ENCODE results near the gene MRM2. TPM values are rescaled to one million over a fixed set of nuclear protein-coding genes. Genes with fewer than 3 reads are reported as not detected.

The MRM2 gene
- total RNA-seq, 1 donor: 21.4 TPM

DNA sequence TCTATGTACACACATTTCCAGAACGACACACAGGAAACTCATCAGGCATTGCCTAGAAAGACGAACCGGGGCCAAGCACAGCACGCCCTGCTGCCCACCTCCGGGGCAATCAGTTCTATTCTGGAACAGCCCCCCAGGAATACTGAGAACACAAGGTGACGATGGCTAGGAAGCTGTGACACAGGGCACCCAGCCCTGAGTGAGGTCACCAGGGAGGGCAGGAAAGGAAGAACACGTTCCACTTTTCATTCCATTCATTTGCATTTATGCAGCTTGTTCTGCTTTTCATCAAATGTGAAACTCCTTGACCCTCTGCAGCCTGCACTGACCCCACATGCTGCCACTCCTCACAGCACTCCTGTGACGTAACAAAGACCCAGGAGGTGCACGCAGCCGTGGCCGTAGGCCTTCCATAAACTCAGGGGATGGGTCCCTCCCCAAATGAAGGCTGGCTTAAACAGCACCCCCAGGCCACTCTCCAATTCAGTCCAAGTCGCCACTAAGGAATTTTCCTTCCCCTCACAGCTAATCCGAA lies 38.2 kb downstream of the MRM2 start:
- no peak overlapping the region for H3K27ac ChIP-seq (ENCODE audit: low read depth, low read length)
- H3K27me3 ChIP-seq (ENCODE audit: insufficient read depth, low read length): no peaks in the 10 kb centered on the region
- peaks cover 3% of the 10 kb centered on the region for H4K20me1 ChIP-seq (ENCODE audit: insufficient read depth, low read length)
- peaks cover 1% of the 10 kb centered on the region for H3K79me2 ChIP-seq (ENCODE audit: insufficient read depth, low read length)
- no peaks in the 10 kb centered on the region for H3K9me3 ChIP-seq (ENCODE audit: low read depth, low read length)
- no peak overlapping the region for H3K4me3 ChIP-seq (ENCODE audit: insufficient read depth, low read length)
- no peak overlapping the region for H3K4me2 ChIP-seq (ENCODE audit: insufficient read depth, low read length)
- no peaks in the 10 kb centered on the region for H3K4me1 ChIP-seq (ENCODE audit: insufficient read depth, low read length)
- TF ChIP-seq, protein P1, sequence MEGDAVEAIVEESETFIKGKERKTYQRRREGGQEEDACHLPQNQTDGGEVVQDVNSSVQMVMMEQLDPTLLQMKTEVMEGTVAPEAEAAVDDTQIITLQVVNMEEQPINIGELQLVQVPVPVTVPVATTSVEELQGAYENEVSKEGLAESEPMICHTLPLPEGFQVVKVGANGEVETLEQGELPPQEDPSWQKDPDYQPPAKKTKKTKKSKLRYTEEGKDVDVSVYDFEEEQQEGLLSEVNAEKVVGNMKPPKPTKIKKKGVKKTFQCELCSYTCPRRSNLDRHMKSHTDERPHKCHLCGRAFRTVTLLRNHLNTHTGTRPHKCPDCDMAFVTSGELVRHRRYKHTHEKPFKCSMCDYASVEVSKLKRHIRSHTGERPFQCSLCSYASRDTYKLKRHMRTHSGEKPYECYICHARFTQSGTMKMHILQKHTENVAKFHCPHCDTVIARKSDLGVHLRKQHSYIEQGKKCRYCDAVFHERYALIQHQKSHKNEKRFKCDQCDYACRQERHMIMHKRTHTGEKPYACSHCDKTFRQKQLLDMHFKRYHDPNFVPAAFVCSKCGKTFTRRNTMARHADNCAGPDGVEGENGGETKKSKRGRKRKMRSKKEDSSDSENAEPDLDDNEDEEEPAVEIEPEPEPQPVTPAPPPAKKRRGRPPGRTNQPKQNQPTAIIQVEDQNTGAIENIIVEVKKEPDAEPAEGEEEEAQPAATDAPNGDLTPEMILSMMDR (IDR thresholded peaks at IDR 0.05; ENCODE audit: extremely low read depth, low read depth, low read length): no peak
- H3K36me3 ChIP-seq (ENCODE audit: insufficient read depth, low read length): peaks cover 22% of the 10 kb centered on the region
- H2AFZ ChIP-seq (ENCODE audit: low read length): no peak overlapping the region
- DNase-seq (ENCODE audit: insufficient read length, low spot score, missing footprints): peak; percentile 53

DNA sequence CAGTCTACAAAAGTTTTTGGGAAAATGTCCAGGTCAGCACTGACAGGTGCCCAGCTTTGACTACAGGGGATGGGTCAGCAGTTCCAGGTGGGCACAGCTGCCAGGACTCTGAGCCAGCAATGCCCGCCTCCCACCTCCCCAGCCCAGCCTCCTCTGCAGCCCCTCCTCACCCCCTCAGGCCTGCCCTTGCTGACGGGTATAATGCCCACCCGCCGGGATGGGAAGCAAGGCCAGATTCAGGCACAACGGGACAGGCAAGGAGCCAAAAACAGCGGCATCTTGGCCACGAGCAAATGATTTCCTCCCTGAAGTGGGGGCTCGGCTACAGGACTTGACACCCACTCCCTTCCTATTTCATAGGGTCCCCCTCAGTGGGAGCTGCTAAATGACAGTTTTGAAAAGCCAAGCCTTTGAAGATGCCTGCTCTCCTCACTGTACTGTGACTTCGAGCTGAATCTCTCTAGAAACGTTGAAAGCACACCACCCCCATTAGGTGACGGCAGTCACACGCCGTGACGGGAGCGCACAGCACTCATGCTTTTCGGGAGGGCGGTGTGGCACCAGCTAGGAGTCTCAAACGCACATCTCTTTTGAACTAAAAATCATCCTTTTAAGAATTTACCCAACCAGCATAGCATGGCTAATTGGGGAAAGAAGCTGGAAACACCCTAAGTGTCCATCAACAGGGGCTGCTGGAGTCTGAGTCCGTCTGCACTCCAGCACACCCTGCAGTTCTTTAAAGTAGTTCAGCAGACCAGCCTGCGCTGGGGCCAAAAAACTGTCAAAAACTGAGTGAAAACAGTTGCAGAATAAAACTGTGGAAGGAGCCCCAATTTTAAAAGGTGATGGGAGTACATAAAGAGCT lies 38.9 kb downstream of the MRM2 start:
- H3K4me2 ChIP-seq (ENCODE audit: insufficient read depth, low read length): no peak overlapping the region
- H3K36me3 ChIP-seq (ENCODE audit: insufficient read depth, low read length): peaks cover 16% of the 10 kb centered on the region
- TF ChIP-seq, protein P1 (IDR thresholded peaks at IDR 0.05; ENCODE audit: extremely low read depth, low read depth, low read length): no peak
- H3K79me2 ChIP-seq (ENCODE audit: insufficient read depth, low read length): no peaks in the 10 kb centered on the region
- no peak overlapping the region for H3K27ac ChIP-seq (ENCODE audit: low read depth, low read length)
- no peaks in the 10 kb centered on the region for H4K20me1 ChIP-seq (ENCODE audit: insufficient read depth, low read length)
- H3K9me3 ChIP-seq (ENCODE audit: low read depth, low read length): no peaks in the 10 kb centered on the region
- no peaks in the 10 kb centered on the region for H3K27me3 ChIP-seq (ENCODE audit: insufficient read depth, low read length)
- H3K4me3 ChIP-seq (ENCODE audit: insufficient read depth, low read length): no peak overlapping the region
- H2AFZ ChIP-seq (ENCODE audit: low read length): no peak overlapping the region
- no peaks in the 10 kb centered on the region for H3K4me1 ChIP-seq (ENCODE audit: insufficient read depth, low read length)
- peak; percentile 76 for DNase-seq (ENCODE audit: insufficient read length, low spot score, missing footprints)

GRCh38 chr7:2202361-2202761 lies 39.6 kb downstream of the MRM2 start:
- peaks cover 9% of the 10 kb centered on the region for H3K36me3 ChIP-seq (ENCODE audit: insufficient read depth, low read length)
- TF ChIP-seq, protein P1 (IDR thresholded peaks at IDR 0.05; ENCODE audit: extremely low read depth, low read depth, low read length): no peak
- H3K4me3 ChIP-seq (ENCODE audit: insufficient read depth, low read length): no peak overlapping the region
- no peak overlapping the region for H3K27ac ChIP-seq (ENCODE audit: low read depth, low read length)
- DNase-seq (ENCODE audit: insufficient read length, low spot score, missing footprints): peak; percentile 32
- H4K20me1 ChIP-seq (ENCODE audit: insufficient read depth, low read length): no peaks in the 10 kb centered on the region
- H3K4me2 ChIP-seq (ENCODE audit: insufficient read depth, low read length): no peak overlapping the region
- no peaks in the 10 kb centered on the region for H3K4me1 ChIP-seq (ENCODE audit: insufficient read depth, low read length)
- H3K27me3 ChIP-seq (ENCODE audit: insufficient read depth, low read length): no peaks in the 10 kb centered on the region
- no peak overlapping the region for H2AFZ ChIP-seq (ENCODE audit: low read length)
- H3K9me3 ChIP-seq (ENCODE audit: low read depth, low read length): no peaks in the 10 kb centered on the region
- H3K79me2 ChIP-seq (ENCODE audit: insufficient read depth, low read length): no peaks in the 10 kb centered on the region

GRCh38 chr7:2201686-2202360 lies 40.2 kb downstream of the MRM2 start:
- TF ChIP-seq, protein P1 (IDR thresholded peaks at IDR 0.05; ENCODE audit: extremely low read depth, low read depth, low read length): no peak
- H3K79me2 ChIP-seq (ENCODE audit: insufficient read depth, low read length): no peaks in the 10 kb centered on the region
- H3K9me3 ChIP-seq (ENCODE audit: low read depth, low read length): no peaks in the 10 kb centered on the region
- no peaks in the 10 kb centered on the region for H3K4me1 ChIP-seq (ENCODE audit: insufficient read depth, low read length)
- no peak overlapping the region for H3K27ac ChIP-seq (ENCODE audit: low read depth, low read length)
- H2AFZ ChIP-seq (ENCODE audit: low read length): no peak overlapping the region
- peak; percentile 46 for DNase-seq (ENCODE audit: insufficient read length, low spot score, missing footprints)
- H4K20me1 ChIP-seq (ENCODE audit: insufficient read depth, low read length): no peaks in the 10 kb centered on the region
- no peak overlapping the region for H3K4me3 ChIP-seq (ENCODE audit: insufficient read depth, low read length)
- H3K4me2 ChIP-seq (ENCODE audit: insufficient read depth, low read length): no peak overlapping the region
- H3K27me3 ChIP-seq (ENCODE audit: insufficient read depth, low read length): no peaks in the 10 kb centered on the region
- peaks cover 8% of the 10 kb centered on the region for H3K36me3 ChIP-seq (ENCODE audit: insufficient read depth, low read length)
